ENCODE measurements around the gene NUDT9.
A peak's percentile ranks its signal among the peaks of the same experiment; 100 is the strongest.
"Not testable (repeated sequence)": the region's sequence is repeated elsewhere in the genome, so short reads cannot be mapped to it uniquely, and the experiment has no call there.

Gene NUDT9

GRCh38 chr4:87387237-87387636 is 35.1 kb upstream of the NUDT9 start:
- DNase-seq: no peak
- no peak overlapping the region for H3K4me3 ChIP-seq
- H3K4me1 ChIP-seq: peaks cover 0 to 20% (median 12%) of the 10 kb centered on the region in 4 donors
- intact Hi-C loops (cut with DNase I; ENCODE audit: low total_unique reads): no loop called here
- no peaks in the 10 kb centered on the region for H3K9me3 ChIP-seq
- TF ChIP-seq CTCF (IDR thresholded peaks at IDR 0.05): no peak
- no peak overlapping the region for H3K27ac ChIP-seq
- peaks cover 0 to 8% (median 1%) of the 10 kb centered on the region in 3 donors for H3K36me3 ChIP-seq
- H3K27me3 ChIP-seq: no peaks in the 10 kb centered on the region

GRCh38 chr4:87388901-87389300 is 33.5 kb upstream of the NUDT9 start:
- H3K36me3 ChIP-seq: peaks cover 0 to 8% (median 0%) of the 10 kb centered on the region in 3 donors
- no peaks in the 10 kb centered on the region for H3K27me3 ChIP-seq
- H3K9me3 ChIP-seq: no peaks in the 10 kb centered on the region
- no peak for TF ChIP-seq CTCF (IDR thresholded peaks at IDR 0.05)
- intact Hi-C loops (cut with DNase I; ENCODE audit: low total_unique reads): no loop called here
- DNase-seq: no peak
- no peak overlapping the region for H3K27ac ChIP-seq
- H3K4me3 ChIP-seq: peak overlapping the region in 1 of 2 donors; percentile 79
- H3K4me1 ChIP-seq: peaks cover 0 to 20% (median 12%) of the 10 kb centered on the region in 4 donors

GRCh38 chr4:87390055-87390454 is 32.3 kb upstream of the NUDT9 start:
- not testable (repeated sequence) for H3K36me3 ChIP-seq, H3K27me3 ChIP-seq, H3K9me3 ChIP-seq, DNase-seq
- intact Hi-C loops (cut with DNase I; ENCODE audit: low total_unique reads): loop anchor here (2.0 kb wide), 1 partner anchor 33 kb away; the partner anchor contains the start of gene NUDT9
- H3K4me3 ChIP-seq: peak overlapping the region; percentile 74 to 79
- H3K4me1 ChIP-seq: peaks cover 0 to 20% (median 12%) of the 10 kb centered on the region in 4 donors
- H3K27ac ChIP-seq: peak overlapping the region; percentile 92 to 95

GRCh38 chr4:87390551-87390890 is 31.9 kb upstream of the NUDT9 start:
- Histone ChIP-seq H3K27me3 (no peaks in the 10 kb centered on the region), H3K27ac (peak overlapping the region; percentile 92 to 95), H3K9me3 (no peaks in the 10 kb centered on the region), H3K36me3 (peaks cover 0 to under 1% (median 0%) of the 10 kb centered on the region in 3 donors), H3K4me1 (peaks cover 0 to 20% (median 12%) of the 10 kb centered on the region in 4 donors), H3K4me3 (peak overlapping the region; percentile 74 to 79)
- intact Hi-C loops (cut with DNase I; ENCODE audit: low total_unique reads): loop anchor here (2.0 kb wide), 1 partner anchor 32 kb away; the partner anchor contains the start of gene NUDT9
- DNase-seq: no peak
- TF ChIP-seq CTCF (IDR thresholded peaks at IDR 0.05): no peak

- intact Hi-C loops (cut with DNase I; ENCODE audit: low total_unique reads): loop anchor here (2.0 kb wide), 1 partner anchor 32 kb away; the partner anchor contains the start of gene NUDT9
- Histone ChIP-seq H3K4me1 (peaks cover 0 to 20% (median 12%) of the 10 kb centered on the region in 4 donors), H3K36me3 (no peaks in the 10 kb centered on the region), H3K27ac (peak within 1 kb of the TSS; percentile 92 to 95), H3K4me3 (peak within 1 kb of the TSS; percentile 74 to 79), H3K27me3 (no peaks in the 10 kb centered on the region), H3K9me3 (no peaks in the 10 kb centered on the region)
- peak in 1 of 2 experiments; percentile 27 for TF ChIP-seq CTCF (IDR thresholded peaks at IDR 0.05)
- DNase-seq: peak; percentile 95
Observed at GRCh38 chr4:87390891-87391575, 31.3 kb upstream of the NUDT9 start, which contains the start of gene HSD17B11. TSS of gene HSD17B11 (minus strand) at chr4:87391188. CDS start at chr4:87391070, 118 bp downstream.

- H3K27ac ChIP-seq: peak overlapping the region; percentile 92 to 95
- no peaks in the 10 kb centered on the region for H3K27me3 ChIP-seq
- H3K36me3 ChIP-seq: no peaks in the 10 kb centered on the region
- no peak for TF ChIP-seq CTCF (IDR thresholded peaks at IDR 0.05)
- DNase-seq: no peak
- peak overlapping the region; percentile 74 to 79 for H3K4me3 ChIP-seq
- no peaks in the 10 kb centered on the region for H3K9me3 ChIP-seq
- peaks cover 0 to 20% (median 12%) of the 10 kb centered on the region in 4 donors for H3K4me1 ChIP-seq
- intact Hi-C loops (cut with DNase I; ENCODE audit: low total_unique reads): loop anchor here (2.0 kb wide), 1 partner anchor 31 kb away; the partner anchor contains the start of gene NUDT9
Observed at GRCh38 chr4:87391576-87392054, 30.8 kb upstream of the NUDT9 start.
